COLO829 (cell line): ENCODE data around the gene IRAK3.
"Not testable (repeated sequence)": the region's sequence is repeated elsewhere in the genome, so short reads cannot be mapped to it uniquely, and the experiment has no call there.

Experiments
- DNase-seq: peaks from one replicate; pipeline ENCODE4 v3.0.0; 2012; ENCODE audit warnings: low spot score

The IRAK3 gene

DNA sequence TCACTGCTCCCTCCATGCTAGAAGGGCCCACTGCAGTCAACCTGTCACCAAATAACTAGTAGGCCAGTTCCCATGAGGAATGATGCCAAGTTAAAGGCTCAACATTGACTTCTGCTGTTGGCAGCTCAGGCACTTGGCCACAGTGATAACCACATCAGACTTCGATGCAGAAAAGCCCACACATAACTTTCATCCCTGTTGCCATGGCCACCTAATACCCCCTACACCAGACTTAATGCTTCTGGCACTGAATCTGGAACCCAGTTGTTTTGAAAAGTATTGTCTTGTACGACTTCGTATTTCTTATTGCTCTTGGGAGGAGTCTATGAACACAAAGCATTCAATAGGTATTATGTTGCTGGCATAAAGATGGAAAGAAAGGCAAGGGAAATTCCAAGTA is 69.0 kb downstream of the IRAK3 start:
- no peak for DNase-seq

DNA sequence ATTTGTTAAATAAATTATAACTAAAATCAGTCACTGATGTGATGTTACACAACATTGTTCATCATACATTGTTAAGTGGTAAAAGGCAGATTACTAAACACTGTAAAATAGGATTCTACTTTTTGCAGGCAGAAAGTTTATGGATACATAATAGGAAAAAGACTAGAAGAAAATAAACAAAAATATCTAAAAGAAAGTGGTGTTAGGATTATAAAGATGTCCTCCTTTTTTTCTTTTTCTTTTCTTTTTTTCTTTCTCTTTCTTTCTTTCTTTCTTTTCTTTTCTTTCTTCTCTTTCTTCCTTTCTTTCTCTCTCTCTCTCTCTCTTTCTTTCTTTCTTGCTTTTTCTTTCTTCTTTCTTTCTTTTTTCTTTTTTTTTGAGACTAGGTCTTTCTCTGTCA is 73.7 kb downstream of the IRAK3 start:
- no peak for DNase-seq

DNA sequence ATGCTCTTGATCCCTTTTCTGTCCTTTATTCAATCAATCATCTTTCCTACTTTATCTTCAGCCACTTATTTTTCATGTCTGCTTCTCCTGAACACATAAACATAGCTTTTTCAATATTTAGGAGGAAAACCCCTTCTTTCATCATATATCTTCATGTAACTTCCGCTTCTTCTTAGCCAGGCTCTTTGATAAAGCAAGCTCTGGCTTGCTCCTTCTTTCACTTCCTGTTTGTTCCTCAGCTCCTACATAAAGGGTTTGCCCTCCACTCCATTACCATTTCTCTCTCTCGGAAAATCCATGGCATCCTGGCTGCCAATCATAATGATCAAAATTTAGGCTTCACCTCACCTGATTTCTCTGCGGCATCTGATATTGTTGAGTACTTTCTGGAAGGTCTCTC is 79.5 kb downstream of the IRAK3 start:
- DNase-seq, result no peak

DNA sequence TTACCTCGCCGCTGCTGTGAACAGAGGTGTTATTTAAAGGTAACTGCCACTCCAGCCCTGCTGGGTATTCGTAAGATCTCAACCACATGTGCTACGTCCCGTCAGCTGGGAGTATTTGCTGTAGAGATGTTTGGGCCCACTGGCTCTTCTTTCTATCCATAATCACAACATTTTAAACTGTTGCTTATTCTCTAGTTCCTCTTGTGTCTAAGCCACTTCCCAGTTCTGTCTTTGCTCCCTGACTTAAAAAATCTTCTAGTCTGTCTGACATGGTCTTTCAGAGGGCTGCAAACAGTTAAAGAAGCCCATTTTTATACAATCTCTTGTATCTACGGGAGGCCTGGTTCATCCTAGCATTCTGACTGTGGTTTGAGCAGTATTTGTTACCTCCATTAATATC is 80.1 kb downstream of the IRAK3 start:
- DNase-seq, result no peak

DNA sequence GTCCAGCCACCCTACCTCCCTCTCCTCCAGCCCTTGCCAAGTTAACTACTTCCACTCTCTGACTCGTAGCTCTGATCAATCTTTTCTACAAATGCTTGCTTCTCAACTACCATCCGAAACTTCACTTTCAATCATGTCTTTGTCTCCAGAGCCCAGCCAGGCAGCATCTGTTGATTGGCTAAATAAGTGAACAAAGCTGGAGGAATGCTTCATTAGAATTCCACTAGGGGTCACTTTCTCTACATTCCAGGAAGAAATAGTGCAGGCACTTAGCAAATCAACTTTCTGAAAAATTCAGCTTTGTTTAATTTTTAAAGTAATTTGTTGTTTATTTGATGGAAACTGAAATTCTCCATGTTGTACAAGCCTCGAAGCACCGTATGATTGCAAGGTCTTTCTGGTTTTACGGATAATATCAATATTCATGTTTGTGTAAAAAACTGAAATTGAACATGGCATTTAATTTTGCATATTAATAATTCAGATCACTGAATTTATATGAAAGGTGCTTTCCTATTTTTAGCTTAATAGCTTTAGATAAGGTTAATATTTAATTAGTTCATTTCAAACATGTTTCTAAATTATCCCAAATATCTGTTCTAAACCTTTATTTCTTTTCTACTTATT is 80.9 kb downstream of the IRAK3 start:
- peak; percentile 81 for DNase-seq

DNA sequence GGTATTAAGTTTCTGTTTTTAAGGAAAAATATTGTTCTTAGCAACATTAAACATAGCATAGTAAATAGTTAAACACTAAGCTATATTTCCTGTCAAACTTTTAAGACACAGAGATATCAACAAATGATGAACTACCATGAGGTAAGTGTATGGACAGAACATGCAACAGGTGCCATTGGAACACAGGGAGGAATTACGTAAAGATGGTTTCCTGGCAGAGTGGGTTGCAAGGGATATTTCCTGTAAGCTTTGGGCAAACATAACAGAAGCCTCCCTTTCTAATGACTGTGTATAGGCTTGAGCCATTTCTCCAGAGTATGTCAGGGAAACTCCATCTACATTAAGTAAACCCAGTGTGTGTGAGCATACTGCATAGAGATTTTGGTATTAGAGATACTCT is 81.6 kb downstream of the IRAK3 start:
- DNase-seq, result no peak

DNA sequence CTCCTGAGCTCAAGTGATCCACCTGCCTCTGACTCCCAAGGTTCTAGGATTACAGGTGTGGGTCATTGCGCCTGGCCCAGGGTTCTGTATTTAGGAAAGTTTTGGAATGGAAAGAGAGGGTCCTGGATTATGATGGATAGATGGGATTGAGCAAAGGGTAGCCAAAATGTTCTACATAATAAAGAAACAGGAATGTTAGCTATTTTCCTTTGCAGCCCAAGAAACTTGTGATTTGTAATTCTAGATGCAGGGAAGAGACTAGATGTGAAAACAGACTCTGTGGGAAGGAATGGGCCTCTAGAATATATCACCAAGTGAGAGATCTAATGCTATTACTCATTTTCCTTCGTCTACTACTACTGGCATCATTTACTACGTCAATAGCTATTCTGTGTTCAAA is 83.6 kb downstream of the IRAK3 start:
- DNase-seq, result no peak

DNA sequence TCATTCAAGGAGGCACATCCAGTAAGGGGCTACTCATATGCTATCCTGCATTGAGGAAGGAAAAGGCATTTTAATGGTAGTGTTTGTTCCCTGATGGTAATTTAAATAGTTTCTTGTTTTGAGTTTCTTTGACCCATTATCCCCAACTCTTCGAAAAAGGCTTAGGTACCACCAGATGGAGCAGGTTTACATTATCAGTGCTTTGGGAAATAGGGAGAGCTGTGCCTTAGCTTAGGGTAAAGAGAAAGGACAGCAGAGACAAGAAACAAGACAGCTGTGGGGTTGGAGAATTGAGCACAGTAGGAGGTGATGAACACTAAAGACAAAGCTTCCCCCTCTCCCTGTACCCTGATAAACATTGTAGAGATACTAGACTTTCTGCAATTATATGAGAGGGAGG is 84.1 kb downstream of the IRAK3 start:
- DNase-seq, result no peak

DNA sequence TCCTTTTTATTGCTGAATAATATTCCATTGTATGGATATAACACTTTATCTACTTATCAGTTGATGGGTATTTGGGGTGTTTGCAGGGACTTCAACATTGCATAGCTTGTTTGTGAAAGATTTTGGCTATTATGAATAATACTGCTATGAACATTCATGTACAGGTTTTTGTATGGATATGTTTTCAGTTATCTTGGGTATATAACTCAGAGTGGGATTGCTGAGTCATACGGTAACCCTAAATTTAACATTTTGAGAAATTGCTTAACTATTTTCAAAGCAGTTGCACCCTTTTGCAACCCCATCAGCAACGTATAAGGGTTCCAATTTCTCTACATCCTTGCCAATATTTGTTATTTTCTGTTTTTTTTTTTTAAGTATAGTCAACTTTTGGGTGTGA is 86.0 kb downstream of the IRAK3 start:
- DNase-seq, result no peak

DNA sequence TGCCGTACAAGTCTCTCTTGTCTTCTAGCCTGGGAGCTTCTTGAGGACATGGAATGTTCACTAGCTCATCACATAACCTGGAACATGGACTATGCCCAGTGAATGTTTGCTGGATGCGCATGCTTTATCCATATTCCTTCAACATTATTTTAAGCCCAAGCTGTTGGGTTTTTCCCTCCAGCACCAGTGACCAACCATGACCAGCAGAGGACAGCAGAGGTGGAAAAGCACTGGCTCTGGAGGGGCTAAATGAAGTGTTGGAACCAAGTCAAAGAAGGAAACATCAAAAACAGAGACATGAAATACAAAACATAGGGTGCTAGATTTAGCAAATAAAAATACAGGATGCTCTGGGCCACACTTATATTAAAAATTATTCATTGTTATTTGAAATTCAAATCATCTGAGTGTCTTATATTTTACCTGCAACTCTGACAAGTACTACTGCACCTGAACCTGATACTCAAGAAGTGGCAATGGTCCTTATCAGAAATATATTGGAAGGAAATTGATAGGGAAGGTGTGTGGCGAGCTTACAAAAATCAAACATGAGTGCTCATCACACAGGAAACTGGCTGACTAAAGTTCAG is 90.2 kb downstream of the IRAK3 start:
- DNase-seq, result peak; percentile 45

DNA sequence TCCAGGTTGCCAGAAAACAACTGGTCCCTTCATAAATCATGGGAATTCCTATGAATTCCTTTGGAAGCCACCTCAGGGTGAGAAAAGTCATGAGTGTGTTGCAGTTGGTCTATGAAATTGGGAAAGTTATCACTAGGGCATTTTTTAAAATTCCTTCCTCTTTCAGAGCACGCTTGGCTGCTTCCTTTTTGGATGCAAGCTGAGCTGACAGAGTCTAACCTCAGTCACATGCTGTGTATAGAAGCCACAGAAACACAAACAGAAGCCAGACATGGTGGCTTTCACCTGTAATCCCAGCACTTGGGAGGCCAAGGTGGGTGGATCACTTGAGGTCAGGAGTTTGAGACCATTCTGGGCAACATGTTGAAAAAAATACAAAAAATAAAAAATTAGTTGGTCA is 91.5 kb downstream of the IRAK3 start:
- no peak for DNase-seq

DNA sequence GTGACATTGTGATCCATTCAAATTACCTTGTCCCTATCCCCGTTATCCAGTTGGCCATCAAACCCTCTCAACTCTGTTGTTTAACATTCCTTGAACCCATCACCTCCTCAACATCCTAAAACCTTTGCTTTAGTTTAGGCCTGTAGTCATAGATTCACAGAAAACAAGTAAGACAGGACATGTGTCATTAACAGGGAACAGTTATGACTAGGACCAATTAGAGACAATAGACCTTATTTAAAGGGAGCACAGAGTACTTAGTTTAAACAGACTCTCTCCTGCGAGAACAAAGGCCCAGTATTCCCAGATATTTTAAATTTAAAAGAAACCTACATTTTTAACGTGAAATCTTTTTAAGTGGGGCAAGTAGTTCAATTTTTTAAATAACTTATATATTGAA is 93.2 kb downstream of the IRAK3 start:
- peak; percentile 60 for DNase-seq

DNA sequence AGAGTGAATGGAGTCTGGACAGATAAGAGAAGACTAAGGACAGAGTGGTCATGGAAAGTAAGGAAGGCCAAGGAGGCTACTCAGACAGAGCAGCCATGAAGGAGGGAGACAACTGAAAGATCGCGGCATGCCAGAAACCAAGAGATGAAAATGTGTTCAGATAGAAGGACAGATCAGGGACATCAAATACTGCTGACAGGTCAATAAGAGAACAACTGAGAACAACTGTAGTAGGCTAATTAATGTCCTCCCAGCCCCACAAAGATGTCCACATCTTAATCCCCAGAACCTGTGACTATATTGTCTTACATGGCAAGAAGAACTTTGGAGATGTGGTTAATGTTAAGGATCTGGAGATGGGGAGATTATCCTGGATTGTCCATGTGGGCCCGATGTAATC is 98.3 kb downstream of the IRAK3 start:
- no peak for DNase-seq

DNA sequence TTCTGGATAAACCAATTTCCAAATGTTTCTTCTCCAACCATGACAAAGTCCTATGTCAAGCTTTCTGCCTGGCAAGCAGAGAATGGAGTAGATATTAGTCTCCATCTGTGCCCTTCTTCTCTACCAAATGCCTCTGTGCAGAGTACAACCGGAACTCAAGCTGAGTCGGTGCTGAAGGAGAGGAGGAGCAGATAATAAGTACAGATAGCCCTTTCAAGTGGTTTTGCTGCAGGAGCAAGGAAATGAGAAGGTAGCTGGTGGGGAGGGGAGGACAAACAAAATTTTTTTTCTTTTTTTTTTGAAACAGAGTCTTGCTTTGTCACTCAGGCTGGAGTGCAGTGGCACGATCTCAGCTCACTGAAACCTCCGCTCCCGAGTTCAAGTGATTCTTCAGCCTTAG is 99.1 kb downstream of the IRAK3 start:
- DNase-seq, result no peak

DNA sequence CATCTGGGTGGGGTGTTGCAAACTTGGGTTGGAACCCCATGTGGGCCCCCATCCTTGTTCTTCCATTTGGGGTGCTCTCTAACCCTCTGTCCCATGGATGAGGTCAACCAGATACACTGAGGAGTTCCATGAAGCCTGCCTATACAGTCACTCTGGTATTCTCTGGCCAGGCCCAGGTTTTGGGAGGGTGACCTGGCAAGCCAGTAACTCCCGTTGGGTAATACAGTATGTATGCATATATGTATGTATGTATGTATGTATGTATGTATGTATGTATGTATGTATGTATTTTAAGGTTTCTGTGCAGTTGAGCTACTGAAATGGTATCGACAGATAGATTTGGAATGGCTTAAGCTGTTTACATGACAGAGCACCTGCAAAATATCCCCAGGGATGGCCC is 100.5 kb downstream of the IRAK3 start:
- no peak for DNase-seq

DNA sequence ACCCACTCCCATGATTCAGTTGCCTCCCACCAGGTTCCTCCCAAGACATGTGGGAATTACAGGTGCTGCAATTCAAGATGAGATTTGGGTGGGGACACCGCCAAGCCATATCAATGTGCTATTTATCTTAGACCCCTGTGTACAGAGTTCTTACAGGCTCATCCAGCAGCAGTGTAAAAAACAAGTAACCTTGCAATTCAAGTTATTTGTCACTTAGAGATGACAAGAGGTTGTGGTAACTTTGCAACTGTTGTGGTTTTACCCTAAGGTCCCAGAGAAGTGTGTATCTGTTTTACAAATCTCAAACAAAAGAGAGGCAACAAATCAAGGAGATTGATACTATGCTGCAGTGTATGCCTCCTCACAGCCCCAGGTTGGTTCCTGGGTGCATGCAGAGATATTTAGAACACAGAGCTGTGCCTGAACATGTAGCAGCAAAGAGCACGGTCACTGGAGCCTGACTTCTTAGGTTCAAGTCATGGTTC is 101.7 kb downstream of the IRAK3 start:
- no peak for DNase-seq

DNA sequence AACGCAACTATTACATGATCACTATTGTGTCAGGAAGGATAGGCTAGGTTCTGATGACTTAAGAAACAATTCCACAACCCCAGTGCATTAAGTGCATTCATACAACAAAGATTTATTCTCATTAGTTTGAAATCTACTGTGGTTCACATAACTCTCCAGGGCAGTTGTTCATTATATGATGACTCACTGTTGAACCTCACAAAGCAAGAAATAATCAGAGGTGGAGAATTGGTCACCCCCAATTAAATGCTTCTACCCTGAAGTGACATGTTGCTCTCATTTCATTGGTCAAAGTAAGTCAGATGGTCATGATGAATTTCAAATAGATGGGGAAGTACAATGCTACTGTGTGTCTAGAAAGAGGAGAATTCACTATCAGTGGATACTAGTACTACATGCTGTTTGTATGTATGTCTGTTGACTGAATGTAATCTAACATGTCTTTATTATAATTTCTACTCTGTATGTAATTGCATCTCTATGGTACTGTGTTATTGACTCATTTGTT is 107.2 kb downstream of the IRAK3 start:
- DNase-seq, result no peak

DNA sequence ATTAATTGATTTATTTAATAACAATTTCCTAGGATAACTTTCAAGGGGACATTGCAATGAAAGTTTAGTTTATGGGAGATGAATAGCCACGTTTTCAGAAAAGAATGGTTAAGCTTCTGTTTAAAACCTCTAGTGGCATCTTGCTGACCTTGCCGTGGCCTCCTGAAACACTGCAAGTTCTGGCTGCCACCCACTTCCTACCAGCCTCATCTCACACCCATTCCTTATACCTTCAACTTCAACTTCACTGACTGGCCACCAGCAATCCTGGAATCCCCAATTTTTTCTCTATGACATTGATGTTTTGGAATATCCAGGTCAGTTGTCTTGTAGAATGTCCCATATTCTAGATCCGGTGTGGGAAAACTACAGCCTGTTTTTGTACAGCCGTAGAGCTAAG is 108.1 kb downstream of the IRAK3 start:
- DNase-seq, result no peak

DNA sequence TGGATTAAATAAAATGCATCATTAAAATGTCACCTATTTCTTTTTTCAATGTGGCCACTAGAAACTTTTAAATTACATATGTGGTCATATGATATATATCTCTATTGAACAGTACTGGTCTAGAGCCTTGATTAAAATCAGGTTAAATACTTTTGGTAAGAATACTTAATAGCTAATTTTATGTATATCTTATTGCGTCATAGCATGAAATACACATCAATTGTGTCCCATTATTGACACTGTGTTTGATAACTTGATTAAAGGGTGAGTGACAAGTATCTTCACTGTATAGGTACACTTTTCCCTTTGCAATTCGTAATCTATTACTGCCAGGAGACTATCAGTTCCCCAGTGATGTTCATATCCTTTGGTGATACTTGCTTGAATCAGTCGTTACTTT is 108.9 kb downstream of the IRAK3 start:
- DNase-seq, result no peak

DNA sequence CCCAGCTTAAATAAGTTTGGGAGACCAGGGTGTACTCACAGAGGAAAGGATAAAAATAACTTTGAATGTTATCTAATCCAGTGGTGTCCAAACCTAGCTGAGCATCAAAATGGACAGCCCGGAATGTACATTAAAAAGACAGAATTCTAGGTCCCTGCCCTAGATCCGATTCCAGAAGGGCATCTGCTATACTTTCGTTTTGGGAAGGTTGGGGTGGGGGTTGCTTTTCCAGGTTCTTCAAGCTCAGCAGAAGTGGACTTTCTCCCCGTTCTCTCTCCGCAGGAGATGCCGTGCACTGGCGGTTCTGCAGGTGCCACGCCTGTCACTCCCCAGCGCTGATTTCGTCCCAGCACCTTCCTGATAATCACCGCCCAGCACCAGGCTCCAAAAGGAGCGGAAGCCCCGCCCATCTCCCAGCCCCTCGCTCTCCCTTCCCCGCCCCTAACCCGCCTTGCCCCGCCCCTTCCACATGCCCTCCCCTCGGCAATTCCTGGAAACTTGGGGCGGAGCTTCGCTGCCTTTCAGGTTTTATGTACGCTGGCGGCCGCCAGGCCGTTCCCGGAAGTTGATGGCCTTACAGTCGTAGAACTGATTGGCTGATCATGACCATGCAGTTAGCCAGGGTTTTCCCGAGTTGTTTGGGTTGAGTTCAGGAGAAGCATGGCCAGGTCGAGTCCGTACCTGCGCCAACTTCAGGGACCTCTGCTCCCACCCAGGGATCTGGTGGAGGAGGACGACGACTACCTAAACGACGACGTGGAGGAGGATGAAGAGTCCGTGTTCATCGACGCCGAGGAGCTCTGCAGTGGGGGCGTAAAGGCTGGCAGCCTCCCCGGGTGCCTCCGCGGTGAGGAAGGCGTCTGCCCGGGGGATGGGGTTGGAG is 113.2 kb downstream of the IRAK3 start, which contains the start of gene HELB:
Gene HELB (plus strand): TSS at position 550 of the 883 bp plus-strand sequence. CDS start 111 bp downstream, at position 661.
- peak; percentile 97 for DNase-seq

DNA sequence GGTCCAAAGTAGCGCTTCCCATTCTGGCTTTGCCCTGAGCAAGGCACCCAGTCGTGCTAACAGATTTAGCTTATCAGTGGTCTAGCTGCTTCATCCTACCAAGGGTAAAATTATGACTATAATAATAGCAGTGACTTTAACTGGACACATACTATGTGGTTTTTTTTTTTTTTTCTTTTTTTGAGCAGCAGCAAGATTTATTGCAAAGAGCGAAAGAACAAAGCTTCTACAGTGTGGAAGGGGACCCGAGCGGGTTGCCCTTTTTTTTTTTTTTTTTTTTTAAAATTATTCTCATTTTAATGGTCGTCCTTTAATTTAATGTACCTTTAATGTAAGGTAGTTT is 113.8 kb downstream of the IRAK3 start:
- no peak for DNase-seq

DNA sequence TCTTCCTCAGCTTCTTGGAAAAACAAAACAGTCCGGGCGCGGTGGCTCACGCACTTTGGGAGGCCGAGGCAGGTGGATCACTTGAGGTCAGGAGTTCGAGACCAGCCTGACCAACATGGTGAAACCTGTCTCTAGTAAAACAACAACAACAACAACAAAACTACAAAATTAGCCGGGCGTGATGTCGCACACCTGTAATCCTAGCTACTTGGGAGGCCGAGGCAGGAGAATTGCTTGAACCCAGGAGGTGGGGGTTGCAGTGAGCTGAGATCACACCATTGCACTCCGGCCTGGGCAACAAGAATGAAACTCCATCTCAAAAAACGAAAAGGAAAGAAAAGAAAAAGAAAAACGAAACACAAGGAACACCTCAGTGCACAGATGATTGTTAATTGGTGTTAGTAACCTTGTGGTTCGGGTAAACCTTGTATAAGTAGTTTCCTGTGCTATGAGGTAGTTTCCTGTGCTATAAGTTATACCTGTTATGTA is 114.3 kb downstream of the IRAK3 start:
- not testable (repeated sequence) for DNase-seq
